Measurements from ENCODE around the gene INPP5J. TPM values are rescaled to one million over a fixed set of nuclear protein-coding genes. Genes with fewer than 3 reads are reported as not detected.

INPP5J gene
- total RNA-seq, 1 experiment from 2014 or later, result 6.2 TPM

DNA sequence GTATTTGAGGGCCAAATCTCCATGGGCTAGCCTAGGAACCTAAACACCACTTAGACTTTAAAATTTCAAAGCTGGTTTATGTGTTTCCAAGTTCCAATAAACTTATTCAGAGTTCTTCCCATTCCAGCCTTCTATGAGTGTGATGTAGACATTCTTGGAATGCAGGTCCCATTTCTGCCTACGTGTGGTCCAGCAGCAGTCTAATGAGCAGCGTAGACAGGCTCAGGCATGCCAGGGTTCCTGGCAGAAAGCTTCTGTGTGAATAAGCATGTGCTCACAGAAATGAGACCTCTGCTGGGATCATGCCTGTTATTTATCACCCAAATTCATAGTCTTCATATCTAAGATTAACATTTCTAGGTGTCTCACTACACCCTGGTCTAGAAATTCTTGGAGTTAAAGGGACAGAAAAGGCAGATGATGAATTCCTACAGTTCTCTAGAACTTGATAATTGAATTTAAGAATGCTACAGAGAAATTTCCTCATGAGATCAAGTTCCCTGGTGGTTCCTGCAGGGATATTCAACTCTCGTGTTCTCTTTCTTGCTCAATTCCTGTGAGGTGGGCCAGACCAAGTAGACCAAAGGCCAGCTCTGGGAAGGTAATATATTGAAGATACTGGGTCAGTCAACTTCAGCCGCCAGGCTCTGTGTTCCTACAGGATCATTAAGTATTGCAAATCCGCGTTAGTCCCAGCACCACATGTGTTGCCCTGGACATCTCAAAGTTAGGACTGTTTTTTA lies 54.8 kb downstream of the INPP5J start (continued):
- TF ChIP-seq, protein P1, sequence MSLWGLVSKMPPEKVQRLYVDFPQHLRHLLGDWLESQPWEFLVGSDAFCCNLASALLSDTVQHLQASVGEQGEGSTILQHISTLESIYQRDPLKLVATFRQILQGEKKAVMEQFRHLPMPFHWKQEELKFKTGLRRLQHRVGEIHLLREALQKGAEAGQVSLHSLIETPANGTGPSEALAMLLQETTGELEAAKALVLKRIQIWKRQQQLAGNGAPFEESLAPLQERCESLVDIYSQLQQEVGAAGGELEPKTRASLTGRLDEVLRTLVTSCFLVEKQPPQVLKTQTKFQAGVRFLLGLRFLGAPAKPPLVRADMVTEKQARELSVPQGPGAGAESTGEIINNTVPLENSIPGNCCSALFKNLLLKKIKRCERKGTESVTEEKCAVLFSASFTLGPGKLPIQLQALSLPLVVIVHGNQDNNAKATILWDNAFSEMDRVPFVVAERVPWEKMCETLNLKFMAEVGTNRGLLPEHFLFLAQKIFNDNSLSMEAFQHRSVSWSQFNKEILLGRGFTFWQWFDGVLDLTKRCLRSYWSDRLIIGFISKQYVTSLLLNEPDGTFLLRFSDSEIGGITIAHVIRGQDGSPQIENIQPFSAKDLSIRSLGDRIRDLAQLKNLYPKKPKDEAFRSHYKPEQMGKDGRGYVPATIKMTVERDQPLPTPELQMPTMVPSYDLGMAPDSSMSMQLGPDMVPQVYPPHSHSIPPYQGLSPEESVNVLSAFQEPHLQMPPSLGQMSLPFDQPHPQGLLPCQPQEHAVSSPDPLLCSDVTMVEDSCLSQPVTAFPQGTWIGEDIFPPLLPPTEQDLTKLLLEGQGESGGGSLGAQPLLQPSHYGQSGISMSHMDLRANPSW (CRISPR knock-in tag; conservative IDR thresholded peaks at IDR 0.05; ENCODE audit: low read depth), result no peak
- TF ChIP-seq ZSCAN18 (CRISPR knock-in tag; IDR thresholded peaks at IDR 0.05), result no peak

DNA sequence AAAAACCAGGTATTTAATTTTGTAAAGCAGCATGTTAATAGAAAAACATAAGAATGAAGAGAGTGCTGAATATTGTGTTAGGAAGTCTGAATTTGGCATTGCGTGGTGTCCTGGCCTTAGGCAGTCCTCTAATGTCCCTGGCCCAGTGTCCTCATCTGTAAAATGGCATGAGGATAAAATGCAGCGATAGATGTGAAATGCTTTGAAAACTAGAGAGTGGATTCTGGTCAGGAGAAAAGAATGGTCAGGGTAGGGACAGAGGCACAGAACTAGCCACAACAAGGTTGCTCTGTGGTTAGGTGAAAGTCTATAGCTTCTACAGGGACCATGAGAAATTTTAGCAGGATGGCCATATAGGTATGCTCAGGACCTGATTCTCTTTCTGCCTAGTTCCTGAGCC lies 56.1 kb downstream of the INPP5J start:
- Mint-ChIP-seq H3K4me3 (no peak overlapping the region), H3K9me3 (peaks cover 5% of the 10 kb centered on the region; the same call in 1 of the 2 replicates), H3K27me3 (ENCODE audit: low read depth) (no peaks in the 10 kb centered on the region), H3K27ac (no peak overlapping the region), H3K4me1 (no peaks in the 10 kb centered on the region), H3K36me3 (peaks cover 12% of the 10 kb centered on the region)
- ChIA-PET POLR2A (no interaction called here), CTCF (no interaction called here)
- no peak for DNase-seq (ENCODE audit: low spot score)
- ATAC-seq, result no peak
- no peak for TF ChIP-seq ZNF396 (CRISPR knock-in tag; IDR thresholded peaks at IDR 0.05; ENCODE audit: borderline replicate concordance)
- TF ChIP-seq ZNF317 (CRISPR knock-in tag; IDR thresholded peaks at IDR 0.05; ENCODE audit: borderline replicate concordance, low read depth), result no peak
- TF ChIP-seq, protein P2, sequence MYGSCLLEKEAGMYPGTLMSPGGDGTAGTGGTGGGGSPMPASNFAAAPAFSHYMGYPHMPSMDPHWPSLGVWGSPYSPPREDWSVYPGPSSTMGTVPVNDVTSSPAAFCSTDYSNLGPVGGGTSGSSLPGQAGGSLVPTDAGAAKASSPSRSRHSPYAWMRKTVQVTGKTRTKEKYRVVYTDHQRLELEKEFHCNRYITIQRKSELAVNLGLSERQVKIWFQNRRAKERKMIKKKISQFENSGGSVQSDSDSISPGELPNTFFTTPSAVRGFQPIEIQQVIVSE (CRISPR knock-in tag; IDR thresholded peaks at IDR 0.05; ENCODE audit: borderline replicate concordance), result no peak
- TF ChIP-seq CREM (CRISPR knock-in tag; IDR thresholded peaks at IDR 0.05), result no peak
- TF ChIP-seq, protein P3, sequence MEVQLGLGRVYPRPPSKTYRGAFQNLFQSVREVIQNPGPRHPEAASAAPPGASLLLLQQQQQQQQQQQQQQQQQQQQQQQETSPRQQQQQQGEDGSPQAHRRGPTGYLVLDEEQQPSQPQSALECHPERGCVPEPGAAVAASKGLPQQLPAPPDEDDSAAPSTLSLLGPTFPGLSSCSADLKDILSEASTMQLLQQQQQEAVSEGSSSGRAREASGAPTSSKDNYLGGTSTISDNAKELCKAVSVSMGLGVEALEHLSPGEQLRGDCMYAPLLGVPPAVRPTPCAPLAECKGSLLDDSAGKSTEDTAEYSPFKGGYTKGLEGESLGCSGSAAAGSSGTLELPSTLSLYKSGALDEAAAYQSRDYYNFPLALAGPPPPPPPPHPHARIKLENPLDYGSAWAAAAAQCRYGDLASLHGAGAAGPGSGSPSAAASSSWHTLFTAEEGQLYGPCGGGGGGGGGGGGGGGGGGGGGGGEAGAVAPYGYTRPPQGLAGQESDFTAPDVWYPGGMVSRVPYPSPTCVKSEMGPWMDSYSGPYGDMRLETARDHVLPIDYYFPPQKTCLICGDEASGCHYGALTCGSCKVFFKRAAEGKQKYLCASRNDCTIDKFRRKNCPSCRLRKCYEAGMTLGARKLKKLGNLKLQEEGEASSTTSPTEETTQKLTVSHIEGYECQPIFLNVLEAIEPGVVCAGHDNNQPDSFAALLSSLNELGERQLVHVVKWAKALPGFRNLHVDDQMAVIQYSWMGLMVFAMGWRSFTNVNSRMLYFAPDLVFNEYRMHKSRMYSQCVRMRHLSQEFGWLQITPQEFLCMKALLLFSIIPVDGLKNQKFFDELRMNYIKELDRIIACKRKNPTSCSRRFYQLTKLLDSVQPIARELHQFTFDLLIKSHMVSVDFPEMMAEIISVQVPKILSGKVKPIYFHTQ (CRISPR knock-in tag; IDR thresholded peaks at IDR 0.05), result no peak
- TF ChIP-seq, protein P4, sequence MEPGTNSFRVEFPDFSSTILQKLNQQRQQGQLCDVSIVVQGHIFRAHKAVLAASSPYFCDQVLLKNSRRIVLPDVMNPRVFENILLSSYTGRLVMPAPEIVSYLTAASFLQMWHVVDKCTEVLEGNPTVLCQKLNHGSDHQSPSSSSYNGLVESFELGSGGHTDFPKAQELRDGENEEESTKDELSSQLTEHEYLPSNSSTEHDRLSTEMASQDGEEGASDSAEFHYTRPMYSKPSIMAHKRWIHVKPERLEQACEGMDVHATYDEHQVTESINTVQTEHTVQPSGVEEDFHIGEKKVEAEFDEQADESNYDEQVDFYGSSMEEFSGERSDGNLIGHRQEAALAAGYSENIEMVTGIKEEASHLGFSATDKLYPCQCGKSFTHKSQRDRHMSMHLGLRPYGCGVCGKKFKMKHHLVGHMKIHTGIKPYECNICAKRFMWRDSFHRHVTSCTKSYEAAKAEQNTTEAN (CRISPR knock-in tag; IDR thresholded peaks at IDR 0.05), result no peak
- TF ChIP-seq ARID4B (CRISPR knock-in tag; IDR thresholded peaks at IDR 0.05; ENCODE audit: borderline replicate concordance), result no peak
- TF ChIP-seq, protein P5, sequence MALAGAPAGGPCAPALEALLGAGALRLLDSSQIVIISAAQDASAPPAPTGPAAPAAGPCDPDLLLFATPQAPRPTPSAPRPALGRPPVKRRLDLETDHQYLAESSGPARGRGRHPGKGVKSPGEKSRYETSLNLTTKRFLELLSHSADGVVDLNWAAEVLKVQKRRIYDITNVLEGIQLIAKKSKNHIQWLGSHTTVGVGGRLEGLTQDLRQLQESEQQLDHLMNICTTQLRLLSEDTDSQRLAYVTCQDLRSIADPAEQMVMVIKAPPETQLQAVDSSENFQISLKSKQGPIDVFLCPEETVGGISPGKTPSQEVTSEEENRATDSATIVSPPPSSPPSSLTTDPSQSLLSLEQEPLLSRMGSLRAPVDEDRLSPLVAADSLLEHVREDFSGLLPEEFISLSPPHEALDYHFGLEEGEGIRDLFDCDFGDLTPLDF (CRISPR knock-in tag; IDR thresholded peaks at IDR 0.05), result no peak
- TF ChIP-seq SMAD4 (CRISPR knock-in tag; IDR thresholded peaks at IDR 0.05), result no peak
- TF ChIP-seq KAT7 (CRISPR knock-in tag; IDR thresholded peaks at IDR 0.05; ENCODE audit: borderline replicate concordance), result no peak
- TF ChIP-seq SOX15 (CRISPR knock-in tag; IDR thresholded peaks at IDR 0.05), result no peak
- TF ChIP-seq GTF2I (CRISPR knock-in tag; conservative IDR thresholded peaks at IDR 0.05), result no peak
- TF ChIP-seq ZNF138 (CRISPR knock-in tag; conservative IDR thresholded peaks at IDR 0.05), result no peak
- TF ChIP-seq ATF2 (CRISPR knock-in tag; IDR thresholded peaks at IDR 0.05; ENCODE audit: borderline replicate concordance, low read depth), result no peak

All from WTC11 (cell line).